ENCODE data around the gene MTA1. TPM values are rescaled to one million over a fixed set of nuclear protein-coding genes. Genes with fewer than 3 reads are reported as not detected.

MTA1 gene
- total RNA-seq, 2 experiments from 2014 or later = 103 to 217 TPM

DNA sequence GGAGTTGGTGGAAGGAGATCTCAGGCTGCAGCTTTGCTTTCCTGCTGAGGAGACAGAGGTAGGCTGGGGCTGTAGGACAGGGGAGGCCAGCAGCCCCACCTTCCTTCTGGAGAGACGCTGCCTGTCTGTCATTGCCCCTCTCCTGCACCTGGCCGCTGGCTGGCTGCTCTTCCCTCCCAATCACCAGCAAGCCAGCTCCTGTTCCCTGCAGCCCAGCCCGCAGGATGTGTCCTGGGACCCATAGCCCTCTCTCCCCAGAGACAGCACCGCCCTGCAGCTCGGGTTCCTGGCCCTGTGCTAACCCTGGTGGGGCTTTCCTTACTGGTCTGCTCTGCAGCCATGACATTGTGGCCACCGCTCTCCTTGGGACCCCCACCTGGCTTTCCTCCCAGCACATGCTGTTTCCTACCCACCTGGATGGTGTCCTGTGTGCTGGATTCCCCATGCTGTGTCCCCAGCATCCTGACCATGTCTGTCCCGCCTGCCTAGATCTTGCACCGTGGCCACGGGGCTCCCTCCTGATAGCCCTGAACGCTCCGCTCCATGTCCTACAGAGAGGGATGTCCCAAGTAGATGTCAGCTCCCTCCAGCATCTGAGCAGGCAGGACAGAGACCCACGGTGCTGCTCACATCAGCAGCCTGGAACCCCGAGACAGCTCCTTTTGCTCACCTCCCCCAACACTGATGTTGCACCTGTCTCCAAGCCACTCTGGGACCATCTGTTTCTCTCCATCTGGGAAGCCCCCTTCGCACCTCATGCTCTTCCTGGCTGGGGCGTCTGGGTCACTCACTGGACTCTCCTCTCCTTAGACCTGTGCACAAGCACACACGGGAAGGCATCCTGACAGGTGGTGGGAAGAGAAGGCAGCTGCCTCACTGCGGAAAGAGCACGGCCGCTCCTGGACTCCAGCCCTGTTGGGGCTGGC, 1.1 kb upstream of the MTA1 start:
- Histone ChIP-seq H3K36me3 (ENCODE audit: insufficient read depth, low read length) (peaks cover 22% of the 10 kb centered on the region), H4K20me1 (ENCODE audit: insufficient read depth, low read length) (0 out of 2 replicates have a peak, but pooled peaks cover 3% of the 10 kb centered on the region), H3K79me2 (ENCODE audit: insufficient read depth, low read depth, low read length) (peaks cover 33% of the 10 kb centered on the region), H3K9me2 (ENCODE audit: insufficient read depth, low read length) (no peaks in the 10 kb centered on the region), H2AFZ (ENCODE audit: low read length) (no peak overlapping the region; the same call in 1 of the 2 replicates), H3K4me3 (ENCODE audit: low read depth, low read length, poor library complexity, severe bottlenecking) (peak overlapping the region; percentile 78), H3K9me3 (ENCODE audit: low read length) (no peaks in the 10 kb centered on the region), H3K4me1 (ENCODE audit: insufficient read depth, low read length, poor library complexity, severe bottlenecking) (peaks cover 28% of the 10 kb centered on the region), H3K27ac (ENCODE audit: low read depth, low read length, poor library complexity, severe bottlenecking) (no peak overlapping the region), H3K4me2 (ENCODE audit: low read length) (peak overlapping the region; percentile 97)
- DNase-seq (ENCODE audit: low spot score) = no peak
- no TSS peak for BruUV-seq (replicated peaks)
- CTCF ChIA-PET (ENCODE audit: unreplicated experiment) = interaction anchor here (0.6 kb wide), 1 partner anchor 115 kb away, joined by 3 read pairs; no protein-coding TSS in a partner anchor
- POLR2A ChIA-PET = interaction anchor here (0.5 to 0.9 kb wide), 3 partner anchors 16 to 117 kb away, joined by 3 to 4 read pairs (median 4); no protein-coding TSS in a partner anchor
- intact Hi-C loops (cut with micrococcal nuclease; ENCODE audit: unreplicated experiment) = no loop called here
- TF ChIP-seq EZH2phosphoT487 (IDR thresholded peaks at IDR 0.05; ENCODE audit: borderline replicate concordance, low read depth, low read length) = no peak
- TF ChIP-seq, protein P1, sequence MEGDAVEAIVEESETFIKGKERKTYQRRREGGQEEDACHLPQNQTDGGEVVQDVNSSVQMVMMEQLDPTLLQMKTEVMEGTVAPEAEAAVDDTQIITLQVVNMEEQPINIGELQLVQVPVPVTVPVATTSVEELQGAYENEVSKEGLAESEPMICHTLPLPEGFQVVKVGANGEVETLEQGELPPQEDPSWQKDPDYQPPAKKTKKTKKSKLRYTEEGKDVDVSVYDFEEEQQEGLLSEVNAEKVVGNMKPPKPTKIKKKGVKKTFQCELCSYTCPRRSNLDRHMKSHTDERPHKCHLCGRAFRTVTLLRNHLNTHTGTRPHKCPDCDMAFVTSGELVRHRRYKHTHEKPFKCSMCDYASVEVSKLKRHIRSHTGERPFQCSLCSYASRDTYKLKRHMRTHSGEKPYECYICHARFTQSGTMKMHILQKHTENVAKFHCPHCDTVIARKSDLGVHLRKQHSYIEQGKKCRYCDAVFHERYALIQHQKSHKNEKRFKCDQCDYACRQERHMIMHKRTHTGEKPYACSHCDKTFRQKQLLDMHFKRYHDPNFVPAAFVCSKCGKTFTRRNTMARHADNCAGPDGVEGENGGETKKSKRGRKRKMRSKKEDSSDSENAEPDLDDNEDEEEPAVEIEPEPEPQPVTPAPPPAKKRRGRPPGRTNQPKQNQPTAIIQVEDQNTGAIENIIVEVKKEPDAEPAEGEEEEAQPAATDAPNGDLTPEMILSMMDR (conservative IDR thresholded peaks at IDR 0.05; ENCODE audit: low read length) = no peak

DNA sequence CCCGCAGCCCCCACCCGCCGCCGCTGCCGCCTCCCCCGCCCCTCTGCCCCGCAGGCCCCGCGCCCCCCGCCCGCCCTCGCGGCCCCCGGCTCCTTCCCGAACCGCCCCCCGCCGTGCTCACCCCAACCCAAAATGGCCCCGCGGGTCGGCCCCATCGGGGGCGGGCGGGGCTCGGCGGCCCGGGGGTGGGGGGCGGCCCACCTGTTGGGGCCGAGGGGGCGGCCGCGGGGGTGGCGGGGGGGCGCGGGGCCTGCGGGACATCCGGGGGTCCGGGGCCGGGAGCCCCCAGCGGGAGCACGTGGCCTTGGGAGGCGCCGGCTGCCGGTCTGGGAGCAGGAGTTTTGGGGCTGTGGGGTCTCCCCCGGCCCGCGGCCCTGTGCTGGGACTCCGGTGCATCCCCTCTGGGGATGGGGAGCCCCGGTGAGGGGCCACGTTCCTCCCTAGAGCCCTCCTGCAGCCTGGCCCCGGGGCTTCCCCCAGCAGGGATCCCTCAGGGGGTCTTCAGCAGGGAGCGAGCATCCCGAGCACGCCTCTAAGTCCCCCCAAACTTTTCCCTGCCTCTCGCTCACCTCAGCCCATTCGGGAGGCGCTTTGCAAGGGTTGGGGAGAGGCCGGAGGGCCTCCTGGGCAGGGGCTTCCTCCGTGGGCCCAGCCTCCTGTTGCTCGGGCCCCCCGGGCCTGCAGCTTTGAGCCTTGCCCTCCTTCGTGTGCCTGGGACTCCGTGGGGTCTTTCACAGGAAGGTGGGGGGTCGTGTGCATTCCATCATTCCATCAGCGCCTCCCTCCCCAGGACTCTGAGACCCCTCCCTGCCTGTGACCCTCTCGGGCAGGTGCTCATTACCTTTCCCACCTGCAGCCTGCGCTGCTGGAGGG, 710 bp downstream of the MTA1 start:
- Histone ChIP-seq H3K9me3 (ENCODE audit: low read length) (no peaks in the 10 kb centered on the region), H4K20me1 (ENCODE audit: insufficient read depth, low read length) (0 out of 2 replicates have a peak, but pooled peaks cover 5% of the 10 kb centered on the region), H3K79me2 (ENCODE audit: insufficient read depth, low read depth, low read length) (peaks cover 44% of the 10 kb centered on the region), H3K27ac (ENCODE audit: low read depth, low read length, poor library complexity, severe bottlenecking) (peak overlapping the region; percentile 54), H3K36me3 (ENCODE audit: insufficient read depth, low read length) (peaks cover 39% of the 10 kb centered on the region), H3K4me1 (ENCODE audit: insufficient read depth, low read length, poor library complexity, severe bottlenecking) (peaks cover 28% of the 10 kb centered on the region), H3K4me2 (ENCODE audit: low read length) (peak overlapping the region; percentile 91), H3K4me3 (ENCODE audit: low read depth, low read length, poor library complexity, severe bottlenecking) (peak overlapping the region; percentile 100), H2AFZ (ENCODE audit: low read length) (no peak overlapping the region), H3K9me2 (ENCODE audit: insufficient read depth, low read length) (no peaks in the 10 kb centered on the region)
- no TSS peak for BruUV-seq (replicated peaks)
- CTCF ChIA-PET (ENCODE audit: unreplicated experiment) = interaction anchor here (0.6 kb wide), 1 partner anchor 60 kb away, joined by 3 read pairs; no protein-coding TSS in a partner anchor
- peak; percentile 19 for DNase-seq (ENCODE audit: low spot score)
- POLR2A ChIA-PET = interaction anchor here (0.6 kb wide), 1 partner anchor 18 kb away, joined by 6 read pairs; no protein-coding TSS in a partner anchor
- TF ChIP-seq EZH2phosphoT487 (IDR thresholded peaks at IDR 0.05; ENCODE audit: borderline replicate concordance, low read depth, low read length) = no peak
- TF ChIP-seq, protein P1 (conservative IDR thresholded peaks at IDR 0.05; ENCODE audit: low read length) = no peak
- intact Hi-C loops (cut with micrococcal nuclease; ENCODE audit: unreplicated experiment) = no loop called here

All from OCI-LY7 (cell line).